Fibroblast of mammary gland (primary cell): ENCODE data around the gene INSM2.

Experiments used
- DNase-seq: peaks from one replicate; pipeline ENCODE4 v3.0.0-alpha.2; 2010; ENCODE audit warnings: low read depth
- H3K4me3 ChIP-seq: 2 replicates; pipeline ENCODE4 v1.5.1; 2011; ENCODE audit warnings: low read depth, mild to moderate bottlenecking, low read length, moderate library complexity; ENCODE audit not compliant: control insufficient read depth
- CTCF ChIP-seq: conservative IDR thresholded peaks from 2 replicates; pipeline ENCODE4 v1.5.1; 2011; ENCODE audit warnings: low read depth, low read length, inconsistent platforms; ENCODE audit not compliant: control insufficient read depth, insufficient read depth

INSM2 gene

GRCh38 chr14:35526962-35527361 lies 7.0 kb upstream of the INSM2 start:
- no peak for DNase-seq
- H3K4me3 ChIP-seq = no peak overlapping the region
- no peak for TF ChIP-seq CTCF

DNA sequence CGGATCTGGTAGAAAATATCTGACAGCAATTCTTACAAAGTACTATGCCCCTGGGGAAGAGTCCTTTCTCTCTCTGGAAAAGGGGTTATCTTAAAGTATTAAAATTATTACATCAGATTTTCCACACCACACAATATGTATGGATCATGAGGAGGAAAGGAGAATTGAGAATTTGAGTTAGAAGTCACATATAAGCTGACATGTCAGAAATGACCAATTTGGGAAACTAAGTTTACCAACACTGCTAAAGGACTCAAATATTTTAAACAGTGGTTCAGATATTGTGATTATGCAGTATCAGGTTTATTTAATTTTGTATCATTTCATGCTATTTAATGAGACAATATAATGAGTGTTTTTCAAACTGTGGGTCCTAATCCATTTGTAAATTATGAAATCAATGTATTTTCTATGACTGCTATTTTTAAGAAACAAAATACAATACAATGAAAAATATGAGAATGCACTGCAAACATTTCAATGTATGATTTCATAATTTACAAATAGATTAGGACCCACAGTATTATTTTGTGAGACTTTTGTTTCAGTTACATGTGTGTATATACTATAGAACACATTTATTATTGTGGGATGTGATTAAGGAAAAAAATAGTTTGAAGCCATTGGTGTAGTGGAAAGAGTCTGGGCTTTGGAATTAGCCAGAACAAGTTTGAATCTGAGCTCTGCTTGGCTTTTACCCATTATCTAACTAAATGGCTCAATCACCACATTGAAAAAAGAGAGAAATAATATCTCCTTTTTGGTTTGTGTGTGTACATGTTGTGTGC lies 1.8 kb upstream of the INSM2 start:
- TF ChIP-seq CTCF = no peak
- no peak overlapping the region for H3K4me3 ChIP-seq
- no peak for DNase-seq

- TF ChIP-seq CTCF = no peak
- DNase-seq = no peak
Observed at GRCh38 chr14:35532783-35533356, 1.1 kb upstream of the INSM2 start.

GRCh38 chr14:35534208-35534872 lies 376 bp downstream of the INSM2 start:
- peak overlapping the region; percentile 50 for H3K4me3 ChIP-seq
- DNase-seq = no peak
- no peak for TF ChIP-seq CTCF

More at GRCh38 chr14:35532783-35533356, 1.1 kb upstream of the INSM2 start:
- peak overlapping the region; percentile 50 for H3K4me3 ChIP-seq

DNA sequence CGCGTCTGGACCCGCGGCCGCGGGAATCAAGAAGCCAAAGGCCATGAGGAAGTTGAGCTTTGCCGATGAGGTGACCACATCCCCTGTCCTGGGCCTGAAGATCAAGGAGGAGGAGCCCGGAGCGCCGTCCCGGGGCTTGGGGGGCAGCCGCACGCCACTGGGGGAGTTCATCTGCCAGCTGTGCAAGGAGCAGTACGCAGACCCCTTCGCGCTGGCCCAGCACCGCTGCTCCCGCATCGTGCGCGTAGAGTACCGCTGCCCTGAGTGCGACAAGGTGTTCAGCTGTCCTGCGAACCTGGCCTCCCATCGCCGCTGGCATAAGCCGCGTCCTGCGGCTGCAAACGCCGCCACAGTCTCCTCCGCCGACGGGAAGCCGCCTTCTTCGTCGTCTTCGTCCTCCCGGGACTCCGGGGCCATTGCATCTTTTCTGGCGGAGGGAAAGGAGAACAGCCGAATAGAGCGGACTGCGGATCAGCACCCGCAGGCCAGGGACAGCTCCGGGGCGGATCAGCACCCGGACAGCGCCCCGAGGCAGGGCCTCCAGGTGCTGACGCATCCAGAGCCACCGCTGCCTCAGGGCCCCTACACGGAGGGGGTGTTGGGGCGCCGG lies 1.0 kb downstream of the INSM2 start:
- H3K4me3 ChIP-seq = peak overlapping the region; percentile 6
- peak; percentile 60 for DNase-seq
- TF ChIP-seq CTCF = no peak

- DNase-seq = no peak
- H3K4me3 ChIP-seq = peak overlapping the region; percentile 6
- no peak for TF ChIP-seq CTCF
Observed at GRCh38 chr14:35535483-35536112, 1.6 kb downstream of the INSM2 start.
